GM19351 (cell line): ENCODE data around the gene NEU3.
"Not testable (repeated sequence)": the region's sequence is repeated elsewhere in the genome, so short reads cannot be mapped to it uniquely, and the experiment has no call there.

ENCODE experiments used
- ATAC-seq: cut with Tn5 transposase; IDR thresholded peaks from one replicate; pipeline ENCODE4 v1.9.1; 2021; ENCODE audit warnings: mild to moderate bottlenecking, moderate library complexity; ENCODE audit not compliant: unreplicated experiment

NEU3 gene

GRCh38 chr11:74981888-74982287 lies 6.8 kb upstream of the NEU3 start:
- ATAC-seq = no peak

- ATAC-seq = no peak
These were observed 4.7 kb upstream of the NEU3 start for GRCh38 chr11:74984070-74984469.

- no peak for ATAC-seq
These were observed 4.0 kb upstream of the NEU3 start for GRCh38 chr11:74984730-74985129.

GRCh38 chr11:74989260-74989638 lies 516 bp downstream of the NEU3 start:
- no peak for ATAC-seq

GRCh38 chr11:74990150-74990549 lies 1.4 kb downstream of the NEU3 start:
- not testable (repeated sequence) for ATAC-seq

GRCh38 chr11:74990941-74991340 lies 2.2 kb downstream of the NEU3 start:
- no peak for ATAC-seq

- peak; percentile 50 for ATAC-seq
These were observed 4.1 kb downstream of the NEU3 start for GRCh38 chr11:74992852-74993251.

GRCh38 chr11:75000975-75001354 lies 12.2 kb downstream of the NEU3 start:
- ATAC-seq = no peak

GRCh38 chr11:75001686-75002085 lies 13.0 kb downstream of the NEU3 start:
- no peak for ATAC-seq

GRCh38 chr11:75002516-75002915 lies 13.8 kb downstream of the NEU3 start:
- ATAC-seq = no peak

- no peak for ATAC-seq
These were observed 15.5 kb downstream of the NEU3 start for GRCh38 chr11:75004215-75004614.

- no peak for ATAC-seq
These were observed 22.6 kb downstream of the NEU3 start for GRCh38 chr11:75011357-75011756.

GRCh38 chr11:75011872-75012271 lies 23.1 kb downstream of the NEU3 start:
- ATAC-seq = no peak

- no peak for ATAC-seq
These were observed 24.3 kb downstream of the NEU3 start for GRCh38 chr11:75013051-75013450.

- ATAC-seq = no peak
These were observed 25.4 kb downstream of the NEU3 start for GRCh38 chr11:75014129-75014528.

GRCh38 chr11:75019200-75019599 lies 30.5 kb downstream of the NEU3 start:
- not testable (repeated sequence) for ATAC-seq

- not testable (repeated sequence) for ATAC-seq
These were observed 31.6 kb downstream of the NEU3 start for GRCh38 chr11:75020328-75020727.

GRCh38 chr11:75022296-75022695 lies 33.6 kb downstream of the NEU3 start:
- no peak for ATAC-seq

GRCh38 chr11:75022759-75023396 lies 34.1 kb downstream of the NEU3 start:
- no peak for ATAC-seq

- ATAC-seq = no peak
These were observed 34.8 kb downstream of the NEU3 start for GRCh38 chr11:75023446-75024067.

- no peak for ATAC-seq
These were observed 35.3 kb downstream of the NEU3 start for GRCh38 chr11:75024068-75024449.

- ATAC-seq = no peak
These were observed 36.1 kb downstream of the NEU3 start for GRCh38 chr11:75024764-75025211.

GRCh38 chr11:75025561-75025960 lies 36.8 kb downstream of the NEU3 start:
- no peak for ATAC-seq
